Esophagus muscularis mucosa (tissue), 4 donors: Measurements from ENCODE around the gene ZNF184. TPM values are rescaled to one million over a fixed set of nuclear protein-coding genes. Genes with fewer than 3 reads are reported as not detected.

ENCODE experiments used
- DNase-seq: peaks from one replicate; pipeline ENCODE4 v3.0.0-alpha.2; 2017; ENCODE audit errors: extremely low spot score
- H3K27ac ChIP-seq, 4 donors: fragments of 200-600 bp; sonication (generic); replicated peaks in 1 of 4; 1 replicate in 3 of 4; 2 replicates in 1 of 4; pipeline ENCODE4 v1.5.1; 2016 to 2019; ENCODE audit warnings: mild to moderate bottlenecking in 1 of 4
- H3K27me3 ChIP-seq, 4 donors: fragments of 200-600 bp; sonication (generic); one replicate each; pipeline versions ENCODE4 v1.5.1 to v1.6.0; 2016 to 2019
- H3K36me3 ChIP-seq, 4 donors: fragments of 200-600 bp; sonication (generic); one replicate each; pipeline ENCODE4 v1.5.1; 2016 to 2019
- H3K4me1 ChIP-seq, 4 donors: fragments of 200-600 bp; sonication (generic); one replicate each; pipeline ENCODE4 v1.5.1; 2016 to 2019
- H3K4me3 ChIP-seq, 4 donors: fragments of 200-600 bp; sonication (generic); 1 replicate in 2 of 4; 2 replicates in 2 of 4; pipeline ENCODE4 v1.5.1; 2016 to 2019; ENCODE audit warnings: mild to moderate bottlenecking in 4 of 4, moderate library complexity in 1 of 4
- H3K9me3 ChIP-seq, 4 donors: fragments of 200-600 bp; sonication (generic); 1 replicate in 3 of 4; 2 replicates in 1 of 4; pipeline ENCODE4 v1.5.1; 2016 to 2019
- CTCF ChIP-seq, 3 experiments: fragments of 200-600 bp in 2 of 3; fragments of 450-650 bp in 1 of 3; sonication (generic) in 2 of 3; IDR thresholded peaks; one replicate each; pipeline ENCODE4 v1.5.1; 2017 to 2019; ENCODE audit warnings: antibody characterized with exemption in 3 of 3, mild to moderate bottlenecking in 2 of 3, moderate library complexity in 1 of 3
- EP300 ChIP-seq: sonication (generic); formaldehyde crosslinking; IDR thresholded peaks from one replicate; pipeline ENCODE4 v1.6.1; 2017; ENCODE audit warnings: antibody characterized with exemption
- POLR2A ChIP-seq: fragments of 450-650 bp; IDR thresholded peaks from one replicate; pipeline ENCODE4 v1.6.1; 2017; ENCODE audit warnings: antibody characterized with exemption, moderate library complexity, mild to moderate bottlenecking, low read depth
- POLR2AphosphoS5 ChIP-seq, 2 donors: sonication (generic); formaldehyde crosslinking; IDR thresholded peaks; one replicate each; pipeline ENCODE4 v1.6.1; 2017; ENCODE audit warnings: antibody characterized with exemption in 2 of 2
- WGBS: methylation state at CpG from one replicate; pipeline ENCODE4 v1.1.5; 2018; 5-methylcytosine and 5-hydroxymethylcytosine counted together
- intact Hi-C: fragments of 100-400 bp; cut with DNase I; formaldehyde crosslinking; loops from one replicate; pipeline ENCODE4 v1.15.1; 2023
- total RNA-seq, 4 donors: library from RNA; depleted of rRNA; stranded (reverse); fragments of >200 nt; gene quantifications; one replicate each; pipeline versions ENCODE4 v1.1.0 to v1.2.1, GENCODE V29; 2016

ZNF184 gene
- total RNA-seq, 4 donors from 2014 or later: 3.0 to 6.7 (median 5.9) TPM

GRCh38 chr6:27495386-27496135, 22.7 kb upstream of the ZNF184 start:
- TF ChIP-seq CTCF (IDR thresholded peaks at IDR 0.05) (no peak), EP300 (no peak), POLR2A (no peak), POLR2AphosphoS5 (IDR thresholded peaks at IDR 0.05) (no peak)
- no peaks in the 10 kb centered on the region for H3K9me3 ChIP-seq
- no peaks in the 10 kb centered on the region for H3K36me3 ChIP-seq
- H3K4me1 ChIP-seq: peaks cover 5 to 10% (median 9%) of the 10 kb centered on the region in 4 donors
- 6% methylated on average over 18 of the region's 34 CpGs for WGBS
- H3K27ac ChIP-seq: no peak overlapping the region
- no peak for DNase-seq
- intact Hi-C loops: no loop called here
- H3K27me3 ChIP-seq: peaks cover 0 to 59% (median 11%) of the 10 kb centered on the region in 4 donors
- peak overlapping the region; percentile 35 to 50 (median 40) for H3K4me3 ChIP-seq

GRCh38 chr6:27494987-27495385, 22.1 kb upstream of the ZNF184 start:
- Histone ChIP-seq H3K36me3 (no peaks in the 10 kb centered on the region), H3K27ac (no peak overlapping the region), H3K4me3 (peak overlapping the region; percentile 35 to 50 (median 40)), H3K4me1 (peaks cover 5 to 10% (median 9%) of the 10 kb centered on the region in 4 donors), H3K9me3 (no peaks in the 10 kb centered on the region), H3K27me3 (peaks cover 0 to 53% (median 11%) of the 10 kb centered on the region in 4 donors)
- no peak for DNase-seq
- no peak for TF ChIP-seq POLR2AphosphoS5 (IDR thresholded peaks at IDR 0.05)
- no peak for TF ChIP-seq EP300
- 4% methylated on average over 7 of the region's 7 CpGs for WGBS
- intact Hi-C loops: no loop called here

- Histone ChIP-seq H3K9me3 (no peaks in the 10 kb centered on the region), H3K36me3 (no peaks in the 10 kb centered on the region), H3K27me3 (peaks cover 0 to 44% (median 8%) of the 10 kb centered on the region in 4 donors), H3K4me1 (peaks cover 5 to 10% (median 9%) of the 10 kb centered on the region in 4 donors), H3K27ac (no peak overlapping the region), H3K4me3 (no peak overlapping the region)
- 49% methylated on average over 1 of the region's 1 CpG for WGBS
- TF ChIP-seq CTCF (IDR thresholded peaks at IDR 0.05): no peak
- TF ChIP-seq EP300: no peak
- TF ChIP-seq POLR2AphosphoS5 (IDR thresholded peaks at IDR 0.05): no peak
- TF ChIP-seq POLR2A: no peak
- DNase-seq: no peak
- intact Hi-C loops: no loop called here
These were observed 21.2 kb upstream of the ZNF184 start for GRCh38 chr6:27494103-27494502.

DNA sequence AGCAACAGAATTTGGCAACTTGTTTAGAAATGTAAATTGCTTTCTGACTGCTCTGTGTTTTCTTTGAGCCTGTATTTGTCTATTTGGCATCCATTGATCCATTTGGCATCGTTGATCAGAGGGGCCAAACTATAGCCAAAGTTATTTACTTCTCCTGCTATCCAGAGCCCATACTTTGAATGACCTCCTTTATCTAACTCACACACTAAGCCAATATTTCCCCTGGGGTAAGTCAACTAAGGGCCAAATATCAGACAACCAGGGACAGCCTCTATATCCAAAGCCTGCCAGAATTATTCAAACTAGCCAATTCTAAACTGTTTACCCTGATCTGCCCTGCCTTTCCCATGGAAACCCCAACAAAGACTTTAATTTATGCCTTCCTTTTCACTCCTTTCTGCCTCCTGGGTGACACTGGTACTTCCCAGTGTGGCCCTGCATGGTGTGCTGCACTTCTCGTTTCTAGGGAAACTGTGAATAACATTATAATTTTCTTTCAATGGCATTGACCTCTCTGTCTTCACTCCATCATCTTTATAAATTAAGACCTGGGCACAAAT, 19.8 kb upstream of the ZNF184 start:
- Histone ChIP-seq H3K4me1 (peaks cover 5 to 10% (median 9%) of the 10 kb centered on the region in 4 donors), H3K4me3 (no peak overlapping the region), H3K36me3 (no peaks in the 10 kb centered on the region), H3K27ac (no peak overlapping the region), H3K9me3 (no peaks in the 10 kb centered on the region), H3K27me3 (peaks cover 0 to 31% (median 7%) of the 10 kb centered on the region in 4 donors)
- intact Hi-C loops: no loop called here
- TF ChIP-seq CTCF (IDR thresholded peaks at IDR 0.05): no peak
- TF ChIP-seq EP300: no peak
- TF ChIP-seq POLR2A: no peak
- no peak for TF ChIP-seq POLR2AphosphoS5 (IDR thresholded peaks at IDR 0.05)
- 81% methylated on average over 2 of the region's 2 CpGs for WGBS
- no peak for DNase-seq
